Uterus (tissue), 2 donors: ENCODE data around the gene KRTAP2-4.

Experiments
- CTCF ChIP-seq, 4 experiments: fragments of 200-600 bp in 2 of 4; fragments of 450-650 bp in 2 of 4; sonication (generic) in 2 of 4; IDR thresholded peaks; one replicate each; pipeline ENCODE4 v1.5.1; 2016 to 2019; ENCODE audit warnings: antibody characterized with exemption in 4 of 4, mild to moderate bottlenecking in 2 of 4, moderate library complexity in 1 of 4
- POLR2A ChIP-seq, 2 donors: fragments of 450-650 bp; IDR thresholded peaks; one replicate each; pipeline ENCODE4 v1.6.1; 2016; ENCODE audit warnings: antibody characterized with exemption in 2 of 2, mild to moderate bottlenecking in 1 of 2, moderate library complexity in 1 of 2

DNA sequence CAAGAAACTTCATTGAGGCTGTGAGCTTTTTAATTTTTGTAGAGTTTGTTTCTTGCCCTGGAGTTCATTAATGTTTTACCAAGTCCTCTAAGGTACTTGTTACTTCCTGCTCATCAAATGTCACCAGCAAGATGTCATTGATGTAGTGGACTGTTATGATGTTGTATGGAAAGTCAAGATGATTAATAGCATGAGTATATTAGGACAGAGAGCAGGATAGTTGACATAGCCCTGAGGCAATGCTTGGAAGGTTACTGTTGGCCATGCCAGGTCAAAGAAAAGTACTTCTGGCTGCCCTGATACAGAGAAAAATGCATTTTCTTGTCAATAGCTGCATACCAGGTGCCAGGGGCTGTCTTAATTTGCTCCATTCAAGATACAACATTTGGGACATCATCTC lies 45.3 kb downstream of the KRTAP2-4 start:
- TF ChIP-seq CTCF (IDR thresholded peaks at IDR 0.05) (no peak), POLR2A (IDR thresholded peaks at IDR 0.05) (no peak)
